ENCODE data around the gene PLD6. TPM values are rescaled to one million over a fixed set of nuclear protein-coding genes. Genes with fewer than 3 reads are reported as not detected.

Gene PLD6
- total and polyA plus RNA-seq, 5 experiments from 2014 or later: 6.6 to 13.1 (median 9.8) TPM

GRCh38 chr17:17224137-17224536 lies 18.0 kb upstream of the PLD6 start:
- Mint-ChIP-seq H3K4me3 (no peak overlapping the region), H3K36me3 (peaks cover 4 to 95% (median 21%) of the 10 kb centered on the region in 3 donors), H3K4me1 (peaks cover 0 to 8% (median under 1%) of the 10 kb centered on the region in 4 donors), H3K9me3 (no peaks in the 10 kb centered on the region), H3K27me3 (no peaks in the 10 kb centered on the region), H3K27ac (no peak overlapping the region)
- ATAC-seq (no peak), DNase-seq (no peak)
- POLR2A ChIA-PET: no interaction called here

- no peak overlapping the region for H3K4me3 Mint-ChIP-seq
- POLR2A ChIA-PET: interaction anchor here (0.5 to 0.6 kb wide), 2 partner anchors 13 to 389 kb away, joined by 3 to 11 read pairs; partner anchors contain the start of gene FLCN
- H3K36me3 Mint-ChIP-seq: peaks cover 4 to 94% (median 19%) of the 10 kb centered on the region in 3 donors
Measured at GRCh38 chr17:17223736-17224135, 17.6 kb upstream of the PLD6 start.

GRCh38 chr17:17221329-17221728 lies 15.2 kb upstream of the PLD6 start:
- Mint-ChIP-seq H3K36me3 (peaks cover 4 to 93% (median 21%) of the 10 kb centered on the region in 3 donors), H3K9me3 (no peaks in the 10 kb centered on the region), H3K27me3 (no peaks in the 10 kb centered on the region), H3K27ac (no peak overlapping the region), H3K4me3 (no peak overlapping the region), H3K4me1 (peaks cover 0 to 7% (median 0%) of the 10 kb centered on the region in 4 donors)
- no peak for DNase-seq
- POLR2A ChIA-PET: no interaction called here
- no peak for ATAC-seq

More at GRCh38 chr17:17223736-17224135, 17.6 kb upstream of the PLD6 start:
- no peak overlapping the region for H3K27ac Mint-ChIP-seq
- ATAC-seq: no peak
- H3K9me3 Mint-ChIP-seq: no peaks in the 10 kb centered on the region
- DNase-seq: no peak
- no peaks in the 10 kb centered on the region for H3K27me3 Mint-ChIP-seq
- peaks cover 0 to 4% (median 0%) of the 10 kb centered on the region in 4 donors for H3K4me1 Mint-ChIP-seq

- Mint-ChIP-seq H3K9me3 (no peaks in the 10 kb centered on the region), H3K27me3 (no peaks in the 10 kb centered on the region), H3K4me1 (peaks cover 0 to 7% (median 0%) of the 10 kb centered on the region in 4 donors), H3K36me3 (peaks cover 4 to 89% (median 22%) of the 10 kb centered on the region in 3 donors), H3K4me3 (no peak overlapping the region), H3K27ac (peak overlapping the region in 1 of 10 donors; percentile 38)
- POLR2A ChIA-PET: no interaction called here
- no peak for DNase-seq
- no peak for ATAC-seq
Measured at GRCh38 chr17:17220529-17220928, 14.4 kb upstream of the PLD6 start.

GRCh38 chr17:17217995-17218394 lies 11.9 kb upstream of the PLD6 start:
- H3K27ac Mint-ChIP-seq: peak overlapping the region in 6 of 10 donors; percentile 6 to 77 (median 42)

GRCh38 chr17:17216776-17217175 lies 10.6 kb upstream of the PLD6 start:
- peaks cover 0 to 5% (median 0%) of the 10 kb centered on the region in 4 donors for H3K4me1 Mint-ChIP-seq
- no peaks in the 10 kb centered on the region for H3K27me3 Mint-ChIP-seq
- no peak for ATAC-seq
- H3K9me3 Mint-ChIP-seq: no peaks in the 10 kb centered on the region
- POLR2A ChIA-PET: no interaction called here
- H3K36me3 Mint-ChIP-seq: peaks cover 0 to 83% (median 15%) of the 10 kb centered on the region in 3 donors
- no peak overlapping the region for H3K4me3 Mint-ChIP-seq
- peak overlapping the region in 3 of 10 donors; percentile 2 to 83 (median 14) for H3K27ac Mint-ChIP-seq
- no peak for DNase-seq

More at GRCh38 chr17:17217995-17218394, 11.9 kb upstream of the PLD6 start:
- Mint-ChIP-seq H3K9me3 (no peaks in the 10 kb centered on the region), H3K4me1 (peaks cover 0 to 5% (median 0%) of the 10 kb centered on the region in 4 donors), H3K36me3 (peaks cover 0 to 88% (median 17%) of the 10 kb centered on the region in 3 donors), H3K27me3 (no peaks in the 10 kb centered on the region), H3K4me3 (no peak overlapping the region)
- ATAC-seq: no peak
- POLR2A ChIA-PET: interaction anchor here (0.6 kb wide), 1 partner anchor 15 kb away, joined by 4 read pairs; no protein-coding TSS in a partner anchor
- no peak for DNase-seq

- Mint-ChIP-seq H3K9me3 (no peaks in the 10 kb centered on the region), H3K27me3 (no peaks in the 10 kb centered on the region), H3K4me3 (no peak overlapping the region), H3K4me1 (peaks cover 0 to 5% (median 0%) of the 10 kb centered on the region in 4 donors), H3K27ac (peak overlapping the region in 1 of 10 donors; percentile 40), H3K36me3 (peaks cover 0 to 77% (median 15%) of the 10 kb centered on the region in 3 donors)
- ATAC-seq (no peak), DNase-seq (no peak)
- POLR2A ChIA-PET: interaction anchor here (0.5 kb wide), 1 partner anchor 226 kb away, joined by 4 read pairs; no protein-coding TSS in a partner anchor
Measured at GRCh38 chr17:17216236-17216635, 10.1 kb upstream of the PLD6 start.

GRCh38 chr17:17215575-17215974 lies 9.4 kb upstream of the PLD6 start:
- H3K4me3 Mint-ChIP-seq: no peak overlapping the region
- DNase-seq (no peak), ATAC-seq (no peak)
- H3K4me1 Mint-ChIP-seq: peaks cover 0 to 5% (median 0%) of the 10 kb centered on the region in 4 donors
- POLR2A ChIA-PET: no interaction called here
- H3K27ac Mint-ChIP-seq: no peak overlapping the region
- H3K9me3 Mint-ChIP-seq: no peaks in the 10 kb centered on the region
- H3K27me3 Mint-ChIP-seq: no peaks in the 10 kb centered on the region
- peaks cover 0 to 71% (median 11%) of the 10 kb centered on the region in 3 donors for H3K36me3 Mint-ChIP-seq

GRCh38 chr17:17214646-17215436 lies 8.7 kb upstream of the PLD6 start:
- ATAC-seq (no peak), DNase-seq (no peak)
- POLR2A ChIA-PET: interaction anchor here (0.9 kb wide), 1 partner anchor 9 kb away, joined by 4 read pairs; the partner anchor contains the start of gene PLD6
- no peaks in the 10 kb centered on the region for H3K27me3 Mint-ChIP-seq
- peaks cover 0 to 4% (median 0%) of the 10 kb centered on the region in 4 donors for H3K4me1 Mint-ChIP-seq
- H3K9me3 Mint-ChIP-seq: no peaks in the 10 kb centered on the region
- H3K27ac Mint-ChIP-seq: peak overlapping the region in 1 of 10 donors; percentile 50
- peaks cover 0 to 63% (median 7%) of the 10 kb centered on the region in 3 donors for H3K36me3 Mint-ChIP-seq
- H3K4me3 Mint-ChIP-seq: no peak overlapping the region

GRCh38 chr17:17213775-17214174 lies 7.6 kb upstream of the PLD6 start:
- ATAC-seq (no peak), DNase-seq (no peak)
- Mint-ChIP-seq H3K4me3 (no peak overlapping the region), H3K36me3 (peaks cover 0 to 54% (median 7%) of the 10 kb centered on the region in 3 donors), H3K27ac (peak overlapping the region in 2 of 10 donors; percentile 11 to 75), H3K27me3 (no peaks in the 10 kb centered on the region), H3K9me3 (no peaks in the 10 kb centered on the region), H3K4me1 (peaks cover 0 to 4% (median 0%) of the 10 kb centered on the region in 4 donors)
- POLR2A ChIA-PET: no interaction called here

- POLR2A ChIA-PET: interaction anchor here (0.7 to 4.7 kb wide), 3 partner anchors 27 to 30 kb away, joined by 3 to 79 read pairs (median 13); partner anchors contain the start of gene FLCN
- Mint-ChIP-seq H3K27ac (peak overlapping the region in 8 of 10 donors; percentile 20 to 78 (median 60)), H3K4me1 (peaks cover 14 to 36% (median 28%) of the 10 kb centered on the region in 4 donors), H3K9me3 (peaks cover 0 to 4% (median 0%) of the 10 kb centered on the region in 9 donors), H3K36me3 (peaks cover 0 to 13% (median under 1%) of the 10 kb centered on the region in 3 donors), H3K27me3 (no peaks in the 10 kb centered on the region), H3K4me3 (no peak overlapping the region)
- DNase-seq (no peak), ATAC-seq (no peak)
Measured at GRCh38 chr17:17207998-17208397, 1.9 kb upstream of the PLD6 start.

GRCh38 chr17:17206913-17207335 lies 791 bp upstream of the PLD6 start:
- Mint-ChIP-seq H3K27me3 (no peaks in the 10 kb centered on the region), H3K4me1 (peaks cover 14 to 41% (median 30%) of the 10 kb centered on the region in 4 donors), H3K4me3 (peak overlapping the region; percentile 33 to 75 (median 70)), H3K36me3 (peaks cover 0 to 17% (median 4%) of the 10 kb centered on the region in 3 donors), H3K27ac (peak overlapping the region; percentile 19 to 95 (median 82)), H3K9me3 (peaks cover 0 to 4% (median 0%) of the 10 kb centered on the region in 9 donors)
- no peak for ATAC-seq
- POLR2A ChIA-PET: interaction anchor here (1.0 to 4.7 kb wide), 5 partner anchors 19 to 65 kb away, joined by 3 to 79 read pairs (median 5); partner anchors contain the start of gene FLCN
- DNase-seq: no peak

Measured in naive thymus-derived CD8-positive, alpha-beta T cell (primary cell).